Stimulated activated memory B cell treated with anti-CD40 and anti-IgM and Interleukin-4, amounts not matched to agents 10 μg/mL and 1 μg/mL and 100 μg/mL, for 72 hours (primary cell): ENCODE data around the gene DRD4.

ENCODE experiments used
- ATAC-seq: fragments of 150-1000 bp; cut with Tn5 transposase; 2 replicates; pipeline ENCODE4 v1.10.0; 2021
- H3K27ac Mint-ChIP-seq: one replicate; pipeline ENCODE4 v1.8.0; 2022; ENCODE audit warnings: mild to moderate bottlenecking, mixed read lengths
- H3K27me3 Mint-ChIP-seq: one replicate; pipeline ENCODE4 v1.8.0; 2022; ENCODE audit warnings: mixed read lengths
- H3K36me3 Mint-ChIP-seq: one replicate; pipeline ENCODE4 v1.8.0; 2022; ENCODE audit warnings: mixed read lengths
- H3K4me1 Mint-ChIP-seq: one replicate; pipeline ENCODE4 v1.8.0; 2022; ENCODE audit warnings: mixed read lengths
- H3K4me3 Mint-ChIP-seq: one replicate; pipeline ENCODE4 v1.8.0; 2022; ENCODE audit warnings: mild to moderate bottlenecking, moderate library complexity, mixed read lengths
- H3K9me3 Mint-ChIP-seq: one replicate; pipeline ENCODE4 v1.8.0; 2022; ENCODE audit warnings: mixed read lengths

DRD4 gene

DNA sequence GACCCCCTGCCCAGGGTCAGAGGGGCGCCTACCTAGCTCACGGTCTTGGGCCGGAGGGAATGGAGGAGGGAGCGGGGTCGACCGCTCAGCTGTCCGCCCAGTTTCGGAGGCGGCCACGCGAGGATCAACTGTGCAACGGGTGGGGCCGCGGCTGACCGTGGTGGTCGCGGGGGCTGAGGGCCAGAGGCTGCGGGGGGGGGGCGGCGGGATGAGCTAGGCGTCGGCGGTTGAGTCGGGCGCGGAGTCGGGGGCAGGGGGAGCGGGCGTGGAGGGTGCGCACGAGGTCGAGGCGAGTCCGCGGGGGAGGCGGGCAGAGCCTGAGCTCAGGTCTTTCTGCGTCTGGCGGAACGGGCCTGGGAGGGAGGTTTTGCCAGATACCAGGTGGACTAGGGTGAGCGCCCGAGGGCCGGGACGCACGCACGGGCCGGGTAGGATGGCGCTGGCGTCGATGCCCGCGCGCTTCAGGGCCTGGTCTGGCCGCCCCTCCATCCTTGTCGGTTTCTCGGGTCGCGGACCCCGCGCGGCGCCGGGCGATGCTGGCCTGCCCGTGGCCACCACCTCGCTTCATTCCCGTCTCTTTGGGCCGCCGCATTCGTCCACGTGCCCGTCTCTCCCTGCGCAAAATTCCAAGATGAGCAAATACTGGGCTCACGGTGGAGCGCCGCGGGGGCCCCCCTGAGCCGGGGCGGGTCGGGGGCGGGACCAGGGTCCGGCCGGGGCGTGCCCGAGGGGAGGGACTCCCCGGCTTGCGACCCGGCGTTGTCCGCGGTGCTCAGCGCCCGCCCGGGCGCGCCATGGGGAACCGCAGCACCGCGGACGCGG is at the start of gene DRD4:
TSS of gene DRD4 (plus strand) at position 759 of the 822 bp plus-strand sequence. CDS start at position 795, 36 bp downstream.
- H3K36me3 Mint-ChIP-seq: no peaks in the 10 kb centered on the region
- peak within 1 kb of the TSS; percentile 30 for H3K4me3 Mint-ChIP-seq
- H3K4me1 Mint-ChIP-seq: peaks cover 14% of the 10 kb centered on the region
- peak; percentile 59 for ATAC-seq
- peaks cover 42% of the 10 kb centered on the region for H3K27me3 Mint-ChIP-seq
- no peaks in the 10 kb centered on the region for H3K9me3 Mint-ChIP-seq
- H3K27ac Mint-ChIP-seq: no peak within 1 kb of the TSS

- Mint-ChIP-seq H3K27me3 (no peaks in the 10 kb centered on the region), H3K27ac (no peak overlapping the region), H3K9me3 (no peaks in the 10 kb centered on the region), H3K4me1 (peaks cover 11% of the 10 kb centered on the region), H3K4me3 (no peak overlapping the region), H3K36me3 (peaks cover 64% of the 10 kb centered on the region)
- ATAC-seq: no peak
These were observed 49.5 kb upstream of the DRD4 start for GRCh38 chr11:587546-587945.

- Mint-ChIP-seq H3K36me3 (peaks cover 69% of the 10 kb centered on the region), H3K9me3 (no peaks in the 10 kb centered on the region), H3K27me3 (no peaks in the 10 kb centered on the region), H3K4me1 (peaks cover 11% of the 10 kb centered on the region), H3K27ac (no peak overlapping the region), H3K4me3 (no peak overlapping the region)
- no peak for ATAC-seq
These were observed 49.1 kb upstream of the DRD4 start for GRCh38 chr11:587978-588380.

DNA sequence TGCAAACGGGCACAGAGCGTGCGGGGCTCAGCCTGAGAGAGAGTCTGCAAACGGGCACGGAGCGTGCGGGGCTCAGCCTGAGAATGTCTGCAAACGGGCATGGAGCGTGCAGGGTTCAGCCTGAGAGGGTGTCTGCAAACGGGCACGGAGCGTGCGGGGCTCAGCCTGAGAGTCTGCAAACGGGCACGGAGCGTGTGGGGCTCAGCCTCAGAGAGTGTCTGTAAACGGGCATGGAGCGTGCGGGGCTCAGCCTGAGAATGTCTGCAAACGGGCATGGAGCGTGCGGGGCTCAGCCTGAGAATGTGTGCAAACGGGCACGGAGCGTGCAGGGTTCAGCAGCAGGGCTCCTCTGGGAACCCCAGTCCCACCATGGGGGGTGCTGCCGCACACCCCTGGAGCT is 47.3 kb upstream of the DRD4 start:
- no peak for ATAC-seq
- Mint-ChIP-seq H3K4me3 (no peak overlapping the region), H3K27ac (no peak overlapping the region), H3K27me3 (no peaks in the 10 kb centered on the region), H3K4me1 (peaks cover 7% of the 10 kb centered on the region), H3K9me3 (no peaks in the 10 kb centered on the region), H3K36me3 (peaks cover 70% of the 10 kb centered on the region)

- peaks cover 69% of the 10 kb centered on the region for H3K36me3 Mint-ChIP-seq
- ATAC-seq: no peak
- no peak overlapping the region for H3K4me3 Mint-ChIP-seq
- no peaks in the 10 kb centered on the region for H3K27me3 Mint-ChIP-seq
- H3K27ac Mint-ChIP-seq: no peak overlapping the region
- H3K4me1 Mint-ChIP-seq: peaks cover 7% of the 10 kb centered on the region
- H3K9me3 Mint-ChIP-seq: no peaks in the 10 kb centered on the region
These were observed 46.1 kb upstream of the DRD4 start for GRCh38 chr11:590997-591396.

DNA sequence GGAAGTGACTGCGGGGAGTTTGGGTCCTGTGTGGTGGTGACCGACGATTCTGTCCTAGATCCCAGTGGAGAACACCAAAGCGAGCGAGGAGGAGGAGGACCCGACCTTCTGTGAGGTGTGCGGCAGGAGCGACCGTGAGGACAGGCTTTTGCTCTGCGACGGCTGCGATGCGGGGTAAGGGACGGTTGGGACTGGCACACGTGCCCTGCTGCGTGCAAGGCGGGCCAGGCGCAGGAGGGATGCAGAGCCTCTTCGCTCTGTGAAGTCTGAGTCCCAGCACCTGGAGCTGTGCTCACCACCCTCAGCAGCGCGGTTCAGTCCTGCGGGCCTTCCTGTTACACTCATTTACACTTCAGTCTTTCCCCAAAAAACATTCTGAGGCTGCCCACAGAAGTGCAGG is 44.6 kb upstream of the DRD4 start:
- Mint-ChIP-seq H3K4me1 (peaks cover 7% of the 10 kb centered on the region), H3K27ac (no peak overlapping the region), H3K36me3 (peaks cover 64% of the 10 kb centered on the region), H3K27me3 (no peaks in the 10 kb centered on the region), H3K9me3 (no peaks in the 10 kb centered on the region), H3K4me3 (no peak overlapping the region)
- ATAC-seq: no peak

DNA sequence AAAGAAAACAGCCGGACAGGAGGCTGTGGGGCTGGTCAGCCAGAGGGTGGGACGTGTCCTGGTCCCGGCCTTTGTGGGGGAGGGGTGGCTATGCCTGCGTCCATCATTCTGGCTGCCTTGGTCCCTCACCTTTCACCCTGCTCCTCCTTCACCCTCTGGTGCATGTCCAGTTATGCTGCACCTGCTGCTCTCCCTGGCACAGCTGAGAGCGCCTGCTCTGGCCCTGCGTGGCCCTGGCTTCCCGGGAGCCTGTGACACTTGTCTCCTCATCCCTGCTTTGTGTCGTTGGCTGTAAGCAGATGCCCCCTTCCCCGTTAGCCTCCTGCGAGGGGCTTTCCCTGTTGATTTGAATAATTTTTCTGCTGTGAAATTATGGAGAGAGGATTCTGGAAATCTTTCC is 44.2 kb upstream of the DRD4 start:
- peaks cover 60% of the 10 kb centered on the region for H3K36me3 Mint-ChIP-seq
- no peak for ATAC-seq
- no peaks in the 10 kb centered on the region for H3K9me3 Mint-ChIP-seq
- peaks cover 7% of the 10 kb centered on the region for H3K4me1 Mint-ChIP-seq
- H3K27me3 Mint-ChIP-seq: no peaks in the 10 kb centered on the region
- no peak overlapping the region for H3K27ac Mint-ChIP-seq
- no peak overlapping the region for H3K4me3 Mint-ChIP-seq

GRCh38 chr11:593347-593746 is 43.7 kb upstream of the DRD4 start:
- Mint-ChIP-seq H3K27ac (no peak overlapping the region), H3K36me3 (peaks cover 57% of the 10 kb centered on the region), H3K4me1 (peaks cover 7% of the 10 kb centered on the region), H3K27me3 (no peaks in the 10 kb centered on the region), H3K9me3 (no peaks in the 10 kb centered on the region), H3K4me3 (no peak overlapping the region)
- no peak for ATAC-seq

- Mint-ChIP-seq H3K4me1 (no peaks in the 10 kb centered on the region), H3K9me3 (no peaks in the 10 kb centered on the region), H3K36me3 (peaks cover 39% of the 10 kb centered on the region), H3K27me3 (no peaks in the 10 kb centered on the region), H3K4me3 (no peak overlapping the region), H3K27ac (no peak overlapping the region)
- no peak for ATAC-seq
These were observed 41.7 kb upstream of the DRD4 start for GRCh38 chr11:595400-595799.

GRCh38 chr11:596374-596773 is 40.7 kb upstream of the DRD4 start:
- Mint-ChIP-seq H3K4me1 (no peaks in the 10 kb centered on the region), H3K36me3 (peaks cover 35% of the 10 kb centered on the region), H3K27me3 (no peaks in the 10 kb centered on the region), H3K9me3 (no peaks in the 10 kb centered on the region), H3K27ac (no peak overlapping the region), H3K4me3 (no peak overlapping the region)
- no peak for ATAC-seq

GRCh38 chr11:597166-597725 is 39.8 kb upstream of the DRD4 start:
- Mint-ChIP-seq H3K9me3 (no peaks in the 10 kb centered on the region), H3K36me3 (peaks cover 40% of the 10 kb centered on the region), H3K4me1 (no peaks in the 10 kb centered on the region), H3K4me3 (no peak overlapping the region), H3K27me3 (no peaks in the 10 kb centered on the region), H3K27ac (no peak overlapping the region)
- ATAC-seq: no peak

GRCh38 chr11:598005-598680 is 38.9 kb upstream of the DRD4 start:
- ATAC-seq: no peak

DNA sequence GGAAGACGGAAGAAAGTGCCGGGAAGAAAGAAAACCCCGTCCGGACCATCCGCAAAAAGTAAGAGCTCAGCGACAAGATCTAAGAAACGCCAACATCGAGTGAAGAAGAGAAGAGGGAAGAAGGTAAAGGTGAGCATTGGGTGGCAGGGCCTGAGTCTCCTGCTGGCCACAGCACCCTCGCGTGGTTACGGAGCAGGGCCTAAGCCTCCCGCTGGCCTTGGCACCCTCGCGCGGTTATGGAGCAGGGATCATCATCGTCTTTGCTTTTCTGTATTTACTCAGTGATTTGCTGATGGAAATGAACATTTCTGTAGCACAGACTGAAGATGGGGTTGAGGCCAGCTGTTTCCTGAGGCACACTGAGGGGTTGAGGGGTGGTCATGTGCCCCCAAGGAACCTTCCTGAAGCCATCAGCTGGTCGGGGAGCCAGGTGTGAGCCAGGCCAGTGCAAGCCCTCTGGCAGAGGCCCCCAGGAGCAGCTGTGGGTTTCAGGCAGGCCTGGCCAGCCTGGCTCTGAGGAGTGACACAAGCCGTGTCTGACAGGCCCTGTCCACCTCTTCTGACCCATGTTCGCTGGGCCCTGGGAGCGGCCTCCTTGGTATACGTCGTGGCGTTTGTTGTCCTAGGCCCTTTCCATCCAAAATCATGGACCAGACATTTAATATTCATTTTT is 35.4 kb upstream of the DRD4 start:
- no peak overlapping the region for H3K27ac Mint-ChIP-seq
- peaks cover 33% of the 10 kb centered on the region for H3K36me3 Mint-ChIP-seq
- no peaks in the 10 kb centered on the region for H3K4me1 Mint-ChIP-seq
- no peaks in the 10 kb centered on the region for H3K27me3 Mint-ChIP-seq
- H3K9me3 Mint-ChIP-seq: no peaks in the 10 kb centered on the region
- no peak for ATAC-seq
- H3K4me3 Mint-ChIP-seq: no peak overlapping the region

More at GRCh38 chr11:598005-598680, 38.9 kb upstream of the DRD4 start:
- no peaks in the 10 kb centered on the region for H3K9me3 Mint-ChIP-seq
- H3K27ac Mint-ChIP-seq: no peak overlapping the region
- H3K36me3 Mint-ChIP-seq: peaks cover 31% of the 10 kb centered on the region
- no peaks in the 10 kb centered on the region for H3K4me1 Mint-ChIP-seq
- no peak overlapping the region for H3K4me3 Mint-ChIP-seq
- no peaks in the 10 kb centered on the region for H3K27me3 Mint-ChIP-seq

DNA sequence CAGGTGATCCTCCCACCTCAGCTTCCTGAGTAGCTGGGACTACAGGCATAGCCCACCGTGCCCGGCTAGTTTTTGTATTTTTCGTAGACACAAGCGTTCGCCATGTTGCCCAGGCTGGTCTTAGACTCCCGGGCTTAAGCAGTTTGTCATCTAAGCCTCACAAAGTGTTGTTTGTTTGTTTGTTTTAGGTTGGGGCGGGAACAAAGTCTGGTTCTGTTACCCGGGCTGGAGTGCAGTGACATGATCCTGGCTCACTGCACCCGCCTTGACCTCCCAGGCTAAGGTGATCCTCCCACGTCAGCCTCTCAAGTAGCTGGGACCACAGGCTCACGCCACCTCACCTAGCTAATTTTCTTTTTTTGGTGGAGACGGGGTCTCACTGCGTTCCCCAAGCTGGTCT is 33.9 kb upstream of the DRD4 start:
- Mint-ChIP-seq H3K4me3 (no peak overlapping the region), H3K9me3 (no peaks in the 10 kb centered on the region), H3K27me3 (no peaks in the 10 kb centered on the region), H3K27ac (no peak overlapping the region), H3K36me3 (peaks cover 34% of the 10 kb centered on the region), H3K4me1 (no peaks in the 10 kb centered on the region)
- no peak for ATAC-seq
